Femur (tissue), 1 donor: ENCODE measurements around the gene MYOM3.

Experiments used
- DNase-seq: peaks from one replicate; pipeline ENCODE4 v3.0.0-alpha.2; 2017

MYOM3 gene

GRCh38 chr1:24111996-24112779 is at the start of gene MYOM3:
TSS of gene MYOM3 (minus strand) at chr1:24112135. CDS start at chr1:24108636, 3,499 bp downstream.
- DNase-seq, result peak; percentile 85

GRCh38 chr1:24161270-24161669 is 49.3 kb upstream of the MYOM3 start:
- no peak for DNase-seq

- no peak for DNase-seq
Observed at GRCh38 chr1:24159366-24159765, 47.4 kb upstream of the MYOM3 start.

- no peak for DNase-seq
Observed at GRCh38 chr1:24157918-24158481, 46.1 kb upstream of the MYOM3 start.

- DNase-seq, result no peak
Observed at GRCh38 chr1:24156542-24157260, 44.8 kb upstream of the MYOM3 start.

GRCh38 chr1:24155011-24155782 is 43.3 kb upstream of the MYOM3 start:
- no peak for DNase-seq

GRCh38 chr1:24154215-24154614 is 42.3 kb upstream of the MYOM3 start:
- no peak for DNase-seq

- DNase-seq, result no peak
Observed at GRCh38 chr1:24152631-24153494, 40.9 kb upstream of the MYOM3 start.

- no peak for DNase-seq
Observed at GRCh38 chr1:24151175-24151533, 39.2 kb upstream of the MYOM3 start.

GRCh38 chr1:24150234-24151174 is 38.6 kb upstream of the MYOM3 start:
- DNase-seq, result peak; percentile 86

GRCh38 chr1:24149866-24150233 is 37.9 kb upstream of the MYOM3 start:
- DNase-seq, result no peak

GRCh38 chr1:24147816-24148215 is 35.9 kb upstream of the MYOM3 start:
- no peak for DNase-seq

GRCh38 chr1:24147194-24147593 is 35.3 kb upstream of the MYOM3 start:
- DNase-seq, result no peak

- DNase-seq, result no peak
Observed at GRCh38 chr1:24142546-24143534, 30.9 kb upstream of the MYOM3 start, which contains the start of gene IL22RA1. TSS of gene IL22RA1 (minus strand) at chr1:24143140. CDS start at chr1:24143082, 58 bp downstream.

- no peak for DNase-seq
Observed at GRCh38 chr1:24141311-24141997, 29.5 kb upstream of the MYOM3 start.

GRCh38 chr1:24140741-24141181 is 28.8 kb upstream of the MYOM3 start:
- no peak for DNase-seq

GRCh38 chr1:24139841-24140425 is 28.0 kb upstream of the MYOM3 start:
- DNase-seq, result no peak

GRCh38 chr1:24139222-24139489 is 27.2 kb upstream of the MYOM3 start:
- DNase-seq, result no peak
